Right lobe of liver (tissue), 6 donors: ENCODE measurements around the gene H6PD. TPM values are rescaled to one million over a fixed set of nuclear protein-coding genes. Genes with fewer than 3 reads are reported as not detected.

Source experiments
- ATAC-seq, 4 donors: fragments of 200-7000 bp; cut with Tn5 transposase; one replicate each; pipeline ENCODE4 v1.9.1; 2020; ENCODE audit warnings: mild to moderate bottlenecking in 4 of 4, moderate library complexity in 4 of 4
- DNase-seq, 3 donors: peaks; one replicate each; pipeline ENCODE4 v3.0.0-alpha.2; 2020
- H3K27ac ChIP-seq, 3 donors: fragments of 200-600 bp; one replicate each; pipeline ENCODE4 v1.8.0; 2022
- H3K27me3 ChIP-seq, 2 donors: fragments of 200-600 bp; one replicate each; pipeline ENCODE4 v1.8.0; 2022
- H3K36me3 ChIP-seq, 4 donors: fragments of 200-600 bp; sonication (generic) in 1 of 4; one replicate each; pipeline versions ENCODE4 v1.5.1 to v1.8.0; 2017 to 2022; ENCODE audit warnings: control low read depth in 1 of 4
- H3K4me1 ChIP-seq, 4 donors: fragments of 200-600 bp; sonication (generic) in 1 of 4; one replicate each; pipeline versions ENCODE4 v1.5.1 to v1.8.0; 2017 to 2022; ENCODE audit warnings: control low read depth in 1 of 4
- H3K4me3 ChIP-seq, 3 donors: fragments of 200-600 bp; one replicate each; pipeline ENCODE4 v1.8.0; 2022
- H3K9me3 ChIP-seq, 4 donors: fragments of 200-600 bp; sonication (generic) in 1 of 4; one replicate each; pipeline versions ENCODE4 v1.5.1 to v1.8.0; 2017 to 2022; ENCODE audit warnings: control low read depth in 1 of 4
- POLR2A ChIP-seq: fragments of 450-650 bp; IDR thresholded peaks from one replicate; pipeline ENCODE4 v1.6.1; 2017; ENCODE audit warnings: antibody characterized with exemption, mild to moderate bottlenecking
- WGBS: methylation state at CpG from one replicate; pipeline ENCODE4 v1.1.6; 2018; ENCODE audit warnings: low coverage, low lambda C conversion rate; ENCODE audit not compliant: insufficient coverage; ENCODE audit errors: missing lambda C conversion rate; 5-methylcytosine and 5-hydroxymethylcytosine counted together
- intact Hi-C, 2 donors: fragments of 100-400 bp; cut with DNase I; formaldehyde crosslinking; loops; one replicate each; pipeline versions ENCODE4 v1.11.2 to v1.14.1; 2022
- total RNA-seq, 6 experiments: library from RNA; depleted of rRNA in 2 of 6; stranded (reverse); fragments of >200 nt in 2 of 6; fragmentation: NEBNext Ultra II Directional in 3 of 6; extraction: Animal tissue kit (Norgen Biotek cat#: 25700) in 3 of 6; gene quantifications; one replicate each; pipeline versions ENCODE4 v1.1.0 to v1.2.4, GENCODE V29; 2016 to 2023
- TF ChIP-seq, protein P1 (sequence below), 4 donors: fragments of 200-600 bp in 3 of 4; fragments of 450-650 bp in 1 of 4; IDR thresholded peaks; one replicate each; pipeline versions ENCODE4 v1.5.1 to v1.8.0; 2016 to 2022; ENCODE audit warnings: antibody characterized with exemption in 4 of 4, mild to moderate bottlenecking in 2 of 4
- donor health status: DM: no; HTN: yes; CAD: no.
- donor health status: DM: no; HTN: no; CAD: no.
- donor health status: DM: no; HTN: no; CAD: no.
- donor health status: DM: no; HTN: yes; CAD: no.
- donor health status: DM: no; HTN: yes; CAD: no.

The H6PD gene
- total RNA-seq, 6 experiments from 2014 or later = 102 to 158 (median 120) TPM

GRCh38 chr1:9222846-9223625 is 11.5 kb upstream of the H6PD start:
- Histone ChIP-seq H3K9me3 (no peaks in the 10 kb centered on the region), H3K27me3 (no peaks in the 10 kb centered on the region), H3K27ac (no peak overlapping the region), H3K36me3 (no peaks in the 10 kb centered on the region), H3K4me3 (no peak overlapping the region), H3K4me1 (peaks cover 0 to 14% (median 2%) of the 10 kb centered on the region in 4 donors)
- TF ChIP-seq, protein P1, sequence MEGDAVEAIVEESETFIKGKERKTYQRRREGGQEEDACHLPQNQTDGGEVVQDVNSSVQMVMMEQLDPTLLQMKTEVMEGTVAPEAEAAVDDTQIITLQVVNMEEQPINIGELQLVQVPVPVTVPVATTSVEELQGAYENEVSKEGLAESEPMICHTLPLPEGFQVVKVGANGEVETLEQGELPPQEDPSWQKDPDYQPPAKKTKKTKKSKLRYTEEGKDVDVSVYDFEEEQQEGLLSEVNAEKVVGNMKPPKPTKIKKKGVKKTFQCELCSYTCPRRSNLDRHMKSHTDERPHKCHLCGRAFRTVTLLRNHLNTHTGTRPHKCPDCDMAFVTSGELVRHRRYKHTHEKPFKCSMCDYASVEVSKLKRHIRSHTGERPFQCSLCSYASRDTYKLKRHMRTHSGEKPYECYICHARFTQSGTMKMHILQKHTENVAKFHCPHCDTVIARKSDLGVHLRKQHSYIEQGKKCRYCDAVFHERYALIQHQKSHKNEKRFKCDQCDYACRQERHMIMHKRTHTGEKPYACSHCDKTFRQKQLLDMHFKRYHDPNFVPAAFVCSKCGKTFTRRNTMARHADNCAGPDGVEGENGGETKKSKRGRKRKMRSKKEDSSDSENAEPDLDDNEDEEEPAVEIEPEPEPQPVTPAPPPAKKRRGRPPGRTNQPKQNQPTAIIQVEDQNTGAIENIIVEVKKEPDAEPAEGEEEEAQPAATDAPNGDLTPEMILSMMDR (IDR thresholded peaks at IDR 0.05) = no peak
- no peak for TF ChIP-seq POLR2A
- WGBS = 88% methylated on average over 13 of the region's 14 CpGs
- intact Hi-C loops = no loop called here
- no peak for DNase-seq
- peak in 1 of 4 donors; percentile 30 for ATAC-seq

GRCh38 chr1:9224664-9225410 is 9.7 kb upstream of the H6PD start:
- no peak for DNase-seq
- 94% methylated on average over 9 of the region's 10 CpGs for WGBS
- TF ChIP-seq, protein P1 (IDR thresholded peaks at IDR 0.05) = no peak
- TF ChIP-seq POLR2A = no peak
- no peak overlapping the region for H3K4me3 ChIP-seq
- no peaks in the 10 kb centered on the region for H3K27me3 ChIP-seq
- H3K27ac ChIP-seq = no peak overlapping the region
- ATAC-seq = peak in 3 of 4 donors; percentile 7 to 23 (median 11)
- peaks cover 0 to 14% (median 2%) of the 10 kb centered on the region in 4 donors for H3K4me1 ChIP-seq
- intact Hi-C loops = no loop called here
- no peaks in the 10 kb centered on the region for H3K36me3 ChIP-seq
- H3K9me3 ChIP-seq = no peaks in the 10 kb centered on the region

DNA sequence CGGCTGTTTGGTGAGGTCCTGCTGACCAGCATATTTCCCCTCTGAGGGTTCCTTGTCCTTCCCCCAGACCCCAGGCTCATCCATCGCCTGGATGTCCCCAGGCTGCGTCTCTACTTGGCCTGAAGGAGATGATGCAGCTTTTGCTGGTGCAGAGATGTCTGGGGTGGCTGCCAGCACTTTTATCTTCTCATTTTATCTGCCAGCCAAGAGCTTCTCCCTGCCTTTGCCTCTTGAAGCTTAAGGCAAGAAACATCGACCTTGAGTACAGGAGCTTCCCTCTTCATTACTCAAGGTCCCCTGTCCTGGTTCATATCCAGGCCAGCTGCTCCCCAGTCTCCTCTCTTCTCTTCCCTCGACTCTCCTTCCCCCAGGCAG is 9.2 kb upstream of the H6PD start:
- H3K27ac ChIP-seq = no peak overlapping the region

GRCh38 chr1:9228609-9229008 is 6.0 kb upstream of the H6PD start:
- Histone ChIP-seq H3K4me3 (no peak overlapping the region), H3K9me3 (no peaks in the 10 kb centered on the region), H3K27me3 (no peaks in the 10 kb centered on the region), H3K4me1 (peaks cover 0 to 19% (median 6%) of the 10 kb centered on the region in 4 donors), H3K36me3 (no peaks in the 10 kb centered on the region), H3K27ac (no peak overlapping the region)
- 48% methylated on average over 4 of the region's 4 CpGs for WGBS
- intact Hi-C loops = no loop called here
- no peak for ATAC-seq
- no peak for TF ChIP-seq POLR2A
- TF ChIP-seq, protein P1 (IDR thresholded peaks at IDR 0.05) = no peak
- DNase-seq = no peak

More for the DNA sequence above, 9.2 kb upstream of the H6PD start:
- intact Hi-C loops = no loop called here
- peaks cover 0 to 14% (median 2%) of the 10 kb centered on the region in 4 donors for H3K4me1 ChIP-seq
- WGBS = 75% methylated on average over 4 of the region's 5 CpGs
- no peak overlapping the region for H3K4me3 ChIP-seq
- no peaks in the 10 kb centered on the region for H3K27me3 ChIP-seq
- DNase-seq (no peak), ATAC-seq (peak in 3 of 4 donors; percentile 9 to 39 (median 11))
- TF ChIP-seq, protein P1 (IDR thresholded peaks at IDR 0.05) = no peak
- no peak for TF ChIP-seq POLR2A
- no peaks in the 10 kb centered on the region for H3K36me3 ChIP-seq
- H3K9me3 ChIP-seq = no peaks in the 10 kb centered on the region
